ENCODE data around the gene TRAF2. TPM values are rescaled to one million over a fixed set of nuclear protein-coding genes. Genes with fewer than 3 reads are reported as not detected.

The TRAF2 gene
- total RNA-seq, 4 donors from 2014 or later: 8.6 to 16.1 (median 10.5) TPM

- Histone ChIP-seq H3K36me3 (peaks cover 67% of the 10 kb centered on the region), H3K4me3 (no peak overlapping the region), H3K27ac (no peak overlapping the region), H3K9me3 (no peaks in the 10 kb centered on the region), H3K4me1 (peaks cover 7% of the 10 kb centered on the region), H3K27me3 (no peaks in the 10 kb centered on the region)
- no peak for TF ChIP-seq CTCF (IDR thresholded peaks at IDR 0.05)
- TF ChIP-seq POLR2A (IDR thresholded peaks at IDR 0.05): no peak
- no peak for TF ChIP-seq EP300 (IDR thresholded peaks at IDR 0.05)
- WGBS: 57% methylated on average over 8 of the region's 10 CpGs
- no peak for DNase-seq (ENCODE audit: low spot score in 2 of 2)
Observed at GRCh38 chr9:136921718-136922117, 35.4 kb downstream of the TRAF2 start.

GRCh38 chr9:136922540-136922939 is 36.2 kb downstream of the TRAF2 start:
- peaks cover 66% of the 10 kb centered on the region for H3K36me3 ChIP-seq
- no peak for TF ChIP-seq POLR2A (IDR thresholded peaks at IDR 0.05)
- TF ChIP-seq CTCF (IDR thresholded peaks at IDR 0.05): no peak
- TF ChIP-seq POLR2AphosphoS5 (IDR thresholded peaks at IDR 0.05): no peak
- TF ChIP-seq EP300 (IDR thresholded peaks at IDR 0.05): no peak
- 83% methylated on average over 19 of the region's 19 CpGs for WGBS
- DNase-seq (ENCODE audit: low spot score in 2 of 2): no peak
- no peaks in the 10 kb centered on the region for H3K9me3 ChIP-seq
- H3K27ac ChIP-seq: no peak overlapping the region
- H3K4me1 ChIP-seq: peaks cover 7% of the 10 kb centered on the region
- H3K27me3 ChIP-seq: no peaks in the 10 kb centered on the region
- H3K4me3 ChIP-seq: no peak overlapping the region

- H3K4me3 ChIP-seq: no peak overlapping the region
- H3K27ac ChIP-seq: no peak overlapping the region
- no peak for DNase-seq (ENCODE audit: low spot score in 2 of 2)
- H3K9me3 ChIP-seq: no peaks in the 10 kb centered on the region
- H3K36me3 ChIP-seq: peaks cover 63% of the 10 kb centered on the region
- 88% methylated on average over 11 of the region's 19 CpGs for WGBS
- peaks cover 10% of the 10 kb centered on the region for H3K4me1 ChIP-seq
- no peak for TF ChIP-seq EP300 (IDR thresholded peaks at IDR 0.05)
- TF ChIP-seq POLR2A (IDR thresholded peaks at IDR 0.05): no peak
- no peak for TF ChIP-seq CTCF (IDR thresholded peaks at IDR 0.05)
- no peak for TF ChIP-seq POLR2AphosphoS5 (IDR thresholded peaks at IDR 0.05)
- no peaks in the 10 kb centered on the region for H3K27me3 ChIP-seq
Observed at GRCh38 chr9:136923881-136924280, 37.6 kb downstream of the TRAF2 start.

- Histone ChIP-seq H3K36me3 (peaks cover 53% of the 10 kb centered on the region), H3K27me3 (no peaks in the 10 kb centered on the region), H3K9me3 (no peaks in the 10 kb centered on the region), H3K4me1 (peaks cover 11% of the 10 kb centered on the region), H3K27ac (no peak overlapping the region), H3K4me3 (no peak overlapping the region)
- no peak for DNase-seq (ENCODE audit: low spot score in 2 of 2)
- 91% methylated on average over 7 of the region's 33 CpGs for WGBS
- TF ChIP-seq POLR2AphosphoS5 (IDR thresholded peaks at IDR 0.05) (no peak), EP300 (IDR thresholded peaks at IDR 0.05) (no peak), POLR2A (IDR thresholded peaks at IDR 0.05) (no peak), CTCF (IDR thresholded peaks at IDR 0.05) (no peak)
Observed at GRCh38 chr9:136925414-136926153, 39.3 kb downstream of the TRAF2 start.

GRCh38 chr9:136926154-136926704 is 39.9 kb downstream of the TRAF2 start:
- Histone ChIP-seq H3K27me3 (no peaks in the 10 kb centered on the region), H3K4me1 (peaks cover 11% of the 10 kb centered on the region), H3K36me3 (peaks cover 47% of the 10 kb centered on the region), H3K27ac (no peak overlapping the region), H3K4me3 (no peak overlapping the region), H3K9me3 (no peaks in the 10 kb centered on the region)
- 90% methylated on average over 4 of the region's 9 CpGs for WGBS
- no peak for DNase-seq (ENCODE audit: low spot score in 2 of 2)
- TF ChIP-seq POLR2AphosphoS5 (IDR thresholded peaks at IDR 0.05) (no peak), CTCF (IDR thresholded peaks at IDR 0.05) (no peak), POLR2A (IDR thresholded peaks at IDR 0.05) (no peak), EP300 (IDR thresholded peaks at IDR 0.05) (no peak)
